Measurements from ENCODE around the gene ANGEL2.

Gene ANGEL2

GRCh38 chr1:212949771-212950170 is 65.9 kb downstream of the ANGEL2 start:
- TF ChIP-seq CTCF (IDR thresholded peaks at IDR 0.05; ENCODE audit: low read depth, low read length): no peak
- DNase-seq (ENCODE audit: extremely low read depth, low read depth): no peak

- no peak for TF ChIP-seq CTCF (IDR thresholded peaks at IDR 0.05; ENCODE audit: low read depth, low read length)
- no peak for DNase-seq (ENCODE audit: extremely low read depth, low read depth)
These were observed 68.8 kb downstream of the ANGEL2 start for GRCh38 chr1:212946872-212947271.

GRCh38 chr1:212945463-212946160 is 70.1 kb downstream of the ANGEL2 start:
- no peak for DNase-seq (ENCODE audit: extremely low read depth, low read depth)
- no peak for TF ChIP-seq CTCF (IDR thresholded peaks at IDR 0.05; ENCODE audit: low read depth, low read length)

GRCh38 chr1:212945056-212945455 is 70.6 kb downstream of the ANGEL2 start:
- TF ChIP-seq CTCF (IDR thresholded peaks at IDR 0.05; ENCODE audit: low read depth, low read length): no peak
- DNase-seq (ENCODE audit: extremely low read depth, low read depth): no peak

- no peak for DNase-seq (ENCODE audit: extremely low read depth, low read depth)
- TF ChIP-seq CTCF (IDR thresholded peaks at IDR 0.05; ENCODE audit: low read depth, low read length): no peak
These were observed 71.3 kb downstream of the ANGEL2 start for GRCh38 chr1:212944229-212944901.

GRCh38 chr1:212943393-212943710 is 72.3 kb downstream of the ANGEL2 start:
- no peak for TF ChIP-seq CTCF (IDR thresholded peaks at IDR 0.05; ENCODE audit: low read depth, low read length)

GRCh38 chr1:212942679-212943392 is 72.8 kb downstream of the ANGEL2 start:
- DNase-seq (ENCODE audit: extremely low read depth, low read depth): no peak
- TF ChIP-seq CTCF (IDR thresholded peaks at IDR 0.05; ENCODE audit: low read depth, low read length): no peak

More at GRCh38 chr1:212943393-212943710, 72.3 kb downstream of the ANGEL2 start:
- no peak for DNase-seq (ENCODE audit: extremely low read depth, low read depth)
